ENCODE measurements around the gene MSI1.

MSI1 gene

DNA sequence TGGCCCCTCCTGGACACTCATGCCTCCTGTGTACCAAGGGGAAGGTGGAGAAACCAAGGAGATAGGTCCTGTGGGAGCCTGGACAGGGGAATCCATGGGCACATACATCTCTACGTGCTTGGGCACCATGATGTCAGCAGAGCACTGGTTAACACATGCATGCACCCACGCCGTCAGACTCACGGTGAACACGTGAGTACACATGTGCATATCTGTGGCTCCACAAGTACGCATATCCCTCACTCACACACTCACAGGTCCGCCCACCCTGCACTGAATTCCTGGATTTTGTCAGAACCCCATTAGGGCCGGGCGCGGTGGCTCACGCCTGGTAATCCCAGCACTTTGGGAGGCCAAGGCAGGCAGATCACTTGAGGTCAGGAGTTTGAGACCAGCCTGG, 39.8 kb upstream of the MSI1 start:
- no peaks in the 10 kb centered on the region for H3K27me3 Mint-ChIP-seq (ENCODE audit: low read depth)
- no peak overlapping the region for H3K4me3 Mint-ChIP-seq
- TF ChIP-seq, protein P1, sequence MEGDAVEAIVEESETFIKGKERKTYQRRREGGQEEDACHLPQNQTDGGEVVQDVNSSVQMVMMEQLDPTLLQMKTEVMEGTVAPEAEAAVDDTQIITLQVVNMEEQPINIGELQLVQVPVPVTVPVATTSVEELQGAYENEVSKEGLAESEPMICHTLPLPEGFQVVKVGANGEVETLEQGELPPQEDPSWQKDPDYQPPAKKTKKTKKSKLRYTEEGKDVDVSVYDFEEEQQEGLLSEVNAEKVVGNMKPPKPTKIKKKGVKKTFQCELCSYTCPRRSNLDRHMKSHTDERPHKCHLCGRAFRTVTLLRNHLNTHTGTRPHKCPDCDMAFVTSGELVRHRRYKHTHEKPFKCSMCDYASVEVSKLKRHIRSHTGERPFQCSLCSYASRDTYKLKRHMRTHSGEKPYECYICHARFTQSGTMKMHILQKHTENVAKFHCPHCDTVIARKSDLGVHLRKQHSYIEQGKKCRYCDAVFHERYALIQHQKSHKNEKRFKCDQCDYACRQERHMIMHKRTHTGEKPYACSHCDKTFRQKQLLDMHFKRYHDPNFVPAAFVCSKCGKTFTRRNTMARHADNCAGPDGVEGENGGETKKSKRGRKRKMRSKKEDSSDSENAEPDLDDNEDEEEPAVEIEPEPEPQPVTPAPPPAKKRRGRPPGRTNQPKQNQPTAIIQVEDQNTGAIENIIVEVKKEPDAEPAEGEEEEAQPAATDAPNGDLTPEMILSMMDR (IDR thresholded peaks at IDR 0.05; ENCODE audit: unreplicated experiment in 3 of 3), result no peak
- H3K4me1 Mint-ChIP-seq, result peaks cover 11% of the 10 kb centered on the region
- H3K9me3 Mint-ChIP-seq, result no peaks in the 10 kb centered on the region
- no peaks in the 10 kb centered on the region for H3K36me3 Mint-ChIP-seq (ENCODE audit: low read depth)
- no peak overlapping the region for H3K27ac Mint-ChIP-seq

DNA sequence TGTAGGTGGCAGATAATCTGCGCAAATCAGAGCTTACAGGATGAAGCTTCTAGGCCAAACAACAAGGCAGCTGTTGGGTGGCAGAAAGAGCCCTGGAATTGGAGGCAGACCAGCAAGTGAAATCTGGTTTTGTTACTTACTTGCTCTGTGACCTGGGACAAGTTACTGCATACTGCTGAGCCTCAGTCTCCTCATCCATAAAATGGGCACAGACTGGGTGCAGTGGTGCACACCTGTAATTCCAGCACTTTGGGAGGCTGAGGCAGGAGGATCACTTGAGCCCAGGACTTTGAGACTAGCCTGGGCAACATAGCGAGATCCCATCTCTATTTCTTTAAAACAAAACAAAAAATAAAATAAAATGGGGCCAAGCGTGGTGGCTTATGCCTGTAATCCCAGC, 37.6 kb upstream of the MSI1 start:
- TF ChIP-seq, protein P1 (IDR thresholded peaks at IDR 0.05; ENCODE audit: unreplicated experiment in 3 of 3), result no peak
- H3K27ac Mint-ChIP-seq, result peak overlapping the region; percentile 39 to 86 (median 55)
- no peaks in the 10 kb centered on the region for H3K9me3 Mint-ChIP-seq
- no peak overlapping the region for H3K4me3 Mint-ChIP-seq
- H3K4me1 Mint-ChIP-seq, result peaks cover 9% of the 10 kb centered on the region
- no peaks in the 10 kb centered on the region for H3K36me3 Mint-ChIP-seq (ENCODE audit: low read depth)
- no peaks in the 10 kb centered on the region for H3K27me3 Mint-ChIP-seq (ENCODE audit: low read depth)

DNA sequence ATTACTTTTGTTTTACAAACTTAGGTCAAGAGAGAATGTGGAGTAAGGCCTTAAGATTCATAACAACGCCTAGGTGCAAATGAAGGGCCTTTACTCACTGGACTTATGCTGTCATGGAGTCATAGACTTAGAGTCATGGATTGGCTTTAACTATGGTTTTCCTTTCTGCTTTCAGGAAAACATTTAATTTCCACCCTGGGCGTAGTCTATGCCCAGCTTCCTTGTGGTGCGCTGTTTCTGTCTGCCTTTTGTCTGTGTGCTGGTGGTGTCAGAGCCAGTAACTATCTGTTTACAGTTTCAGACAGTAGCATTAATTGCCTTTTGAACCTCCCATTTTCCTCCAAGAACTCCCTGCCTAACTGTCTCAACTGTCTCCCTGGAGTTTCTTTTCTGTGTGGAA, 37.1 kb upstream of the MSI1 start:
- Mint-ChIP-seq H3K4me1 (peaks cover 9% of the 10 kb centered on the region), H3K4me3 (no peak overlapping the region), H3K36me3 (ENCODE audit: low read depth) (no peaks in the 10 kb centered on the region), H3K27me3 (ENCODE audit: low read depth) (no peaks in the 10 kb centered on the region), H3K9me3 (no peaks in the 10 kb centered on the region), H3K27ac (peak overlapping the region; percentile 39 to 86 (median 55))
- TF ChIP-seq, protein P1 (IDR thresholded peaks at IDR 0.05; ENCODE audit: unreplicated experiment in 3 of 3), result no peak

DNA sequence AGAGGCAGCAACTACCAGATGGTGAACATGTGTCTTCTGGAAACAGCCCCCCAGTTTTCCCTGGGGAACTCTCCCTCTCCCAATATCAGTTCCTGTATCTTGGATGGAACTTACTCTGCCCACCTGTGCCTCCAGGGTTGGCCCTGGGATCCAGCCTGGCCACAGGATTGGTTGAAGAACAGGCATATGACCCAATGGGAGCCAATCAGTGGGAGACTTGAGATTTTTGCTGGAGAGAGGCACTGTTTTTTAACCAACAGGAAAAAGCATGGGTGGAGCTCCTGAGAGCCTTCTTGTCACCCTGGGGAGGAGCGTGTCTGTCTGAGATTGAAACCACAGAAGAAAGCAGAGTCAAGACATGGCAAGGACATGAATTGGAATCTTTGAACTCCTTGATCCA, 35.3 kb upstream of the MSI1 start:
- Mint-ChIP-seq H3K4me3 (no peak overlapping the region), H3K36me3 (ENCODE audit: low read depth) (no peaks in the 10 kb centered on the region), H3K27me3 (ENCODE audit: low read depth) (no peaks in the 10 kb centered on the region), H3K4me1 (peaks cover 9% of the 10 kb centered on the region), H3K9me3 (no peaks in the 10 kb centered on the region), H3K27ac (no peak overlapping the region)
- TF ChIP-seq, protein P1 (IDR thresholded peaks at IDR 0.05; ENCODE audit: unreplicated experiment in 3 of 3), result no peak

DNA sequence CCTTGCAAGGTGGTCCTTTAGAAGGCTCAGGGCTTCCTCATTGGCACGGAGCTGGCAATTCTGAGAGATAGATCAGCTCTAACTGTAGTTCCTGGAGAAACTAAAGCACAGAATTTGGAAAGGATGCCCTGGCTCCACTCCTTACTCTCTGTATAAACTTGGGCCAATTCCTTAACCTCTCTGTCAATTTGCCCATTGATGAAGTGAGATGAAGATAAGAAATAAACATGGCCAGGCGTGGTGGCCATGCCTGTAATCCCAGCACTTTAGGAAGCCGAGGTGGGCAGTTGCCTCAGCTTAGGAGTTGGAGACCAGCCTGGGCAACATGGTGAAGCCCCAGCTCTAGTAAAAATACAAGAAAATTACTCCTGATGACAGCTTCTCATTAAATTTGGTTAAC, 34.9 kb upstream of the MSI1 start:
- Mint-ChIP-seq H3K27me3 (ENCODE audit: low read depth) (no peaks in the 10 kb centered on the region), H3K4me3 (no peak overlapping the region)

DNA sequence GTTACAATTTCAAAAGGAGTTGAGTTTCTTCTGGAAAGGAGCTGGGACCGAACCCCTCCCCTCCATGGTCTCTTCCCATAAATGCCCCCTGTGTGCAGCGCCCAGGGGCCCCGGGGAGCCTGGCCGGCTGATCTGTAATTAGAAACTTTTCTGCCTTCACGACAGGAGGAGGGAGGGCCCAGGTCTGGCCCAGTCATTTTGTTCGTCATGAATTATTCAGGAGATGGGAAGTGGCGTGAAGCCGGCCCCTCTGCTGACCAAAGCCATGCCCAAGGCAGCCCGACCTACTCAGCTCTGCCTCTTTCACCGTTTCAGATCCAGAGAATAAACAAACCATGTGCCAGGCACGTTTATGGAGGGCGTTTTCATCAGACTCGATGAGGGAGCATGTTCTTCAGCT, 33.3 kb upstream of the MSI1 start:
- Mint-ChIP-seq H3K36me3 (ENCODE audit: low read depth) (no peaks in the 10 kb centered on the region), H3K4me3 (peak overlapping the region in 2 of 3 experiments; percentile 24 to 25), H3K9me3 (no peaks in the 10 kb centered on the region), H3K4me1 (peaks cover 9% of the 10 kb centered on the region), H3K27me3 (ENCODE audit: low read depth) (no peaks in the 10 kb centered on the region), H3K27ac (peak overlapping the region; percentile 74 to 95 (median 90))
- TF ChIP-seq, protein P1 (IDR thresholded peaks at IDR 0.05; ENCODE audit: unreplicated experiment in 3 of 3), result no peak

More for the DNA sequence above, 34.9 kb upstream of the MSI1 start:
- peaks cover 9% of the 10 kb centered on the region for H3K4me1 Mint-ChIP-seq
- no peaks in the 10 kb centered on the region for H3K9me3 Mint-ChIP-seq
- H3K36me3 Mint-ChIP-seq (ENCODE audit: low read depth), result no peaks in the 10 kb centered on the region
- TF ChIP-seq, protein P1 (IDR thresholded peaks at IDR 0.05; ENCODE audit: unreplicated experiment in 3 of 3), result no peak
- H3K27ac Mint-ChIP-seq, result peak overlapping the region in 1 of 3 experiments; percentile 52

All from nephron (organoid).